Caki2 (cell line): Measurements from ENCODE around the gene SRM. TPM values are rescaled to one million over a fixed set of nuclear protein-coding genes. Genes with fewer than 3 reads are reported as not detected.
"Not testable (repeated sequence)": the region's sequence is repeated elsewhere in the genome, so short reads cannot be mapped to it uniquely, and the experiment has no call there.

Experiments used
- DNase-seq: peaks from one replicate; pipeline ENCODE4 v3.0.0-alpha.2; 2015; ENCODE audit warnings: low read depth
- in situ Hi-C: cut with HindIII; loops from 2 replicates; pipeline ENCODE4 v1.10.0; 2016; ENCODE audit warnings: low sequenced_read_pairs, low pct_unique_long_range_greater_than_20kb, mixed read lengths
- total RNA-seq: library from RNA; depleted of rRNA; stranded (reverse); fragments of >200 nt; shearing (Covaris generic); gene quantifications from 2 replicates; pipeline ENCODE4 v1.2.3, GENCODE V29; 2014; ENCODE audit warnings: low replicate concordance

The SRM gene
- total RNA-seq, 1 experiment from 2014 or later: 34.3 TPM

- DNase-seq: no peak
- in situ Hi-C loops: no loop called here
Measured at GRCh38 chr1:11052839-11053757, 6.7 kb downstream of the SRM start.

- in situ Hi-C loops: no loop called here
- DNase-seq: no peak
Measured at GRCh38 chr1:11051781-11052511, 7.9 kb downstream of the SRM start.

- DNase-seq, in situ Hi-C loops: not testable (repeated sequence)
Measured at GRCh38 chr1:11051121-11051520, 8.7 kb downstream of the SRM start.

GRCh38 chr1:11046625-11047365 lies 13.0 kb downstream of the SRM start, which contains the start of gene MASP2:
Gene MASP2 (minus strand): TSS chr1:11047239. CDS start chr1:11047207, 32 bp downstream.
- DNase-seq: no peak
- in situ Hi-C loops: no loop called here

GRCh38 chr1:11046270-11046566 lies 13.6 kb downstream of the SRM start:
- no peak for DNase-seq
- in situ Hi-C loops: no loop called here

- in situ Hi-C loops: no loop called here
- DNase-seq: no peak
Measured at GRCh38 chr1:11045428-11046269, 14.2 kb downstream of the SRM start.

- no peak for DNase-seq
- in situ Hi-C loops: no loop called here
Measured at GRCh38 chr1:11044849-11045427, 14.9 kb downstream of the SRM start.

GRCh38 chr1:11044086-11044848 lies 15.6 kb downstream of the SRM start:
- no peak for DNase-seq
- in situ Hi-C loops: no loop called here

GRCh38 chr1:11042995-11043874 lies 16.6 kb downstream of the SRM start:
- DNase-seq: no peak
- in situ Hi-C loops: no loop called here

- no peak for DNase-seq
- in situ Hi-C loops: no loop called here
Measured at GRCh38 chr1:11042065-11042464, 17.8 kb downstream of the SRM start.

- DNase-seq: no peak
- in situ Hi-C loops: no loop called here
Measured at GRCh38 chr1:11041048-11041447, 18.8 kb downstream of the SRM start.

- in situ Hi-C loops: not testable (repeated sequence)
Measured at GRCh38 chr1:11040105-11040429, 19.8 kb downstream of the SRM start.

GRCh38 chr1:11039351-11040104 lies 20.3 kb downstream of the SRM start:
- in situ Hi-C loops: no loop called here
- no peak for DNase-seq

More at GRCh38 chr1:11040105-11040429, 19.8 kb downstream of the SRM start:
- DNase-seq: not testable (repeated sequence)

GRCh38 chr1:11037740-11038182 lies 22.1 kb downstream of the SRM start:
- in situ Hi-C loops: no loop called here
- peak; percentile 56 for DNase-seq

- in situ Hi-C loops, DNase-seq: not testable (repeated sequence)
Measured at GRCh38 chr1:11037019-11037739, 22.6 kb downstream of the SRM start.
